ENCODE measurements around the gene ATL1.
A peak's percentile ranks its signal among the peaks of the same experiment; 100 is the strongest.
"Not testable (repeated sequence)": the region's sequence is repeated elsewhere in the genome, so short reads cannot be mapped to it uniquely, and the experiment has no call there.

The ATL1 gene

GRCh38 chr14:50531595-50532501 lies 28.1 kb upstream of the ATL1 start:
- Mint-ChIP-seq H3K27me3 (no peaks in the 10 kb centered on the region), H3K4me3 (peak overlapping the region; percentile 94 to 95), H3K4me1 (peaks cover 47% of the 10 kb centered on the region), H3K27ac (peak overlapping the region; percentile 89 to 93), H3K9me3 (peaks cover 0 to 12% of the 10 kb centered on the region in 2 donors)
- DNase-seq: peak in 1 of 2 donors; percentile 39
- peak; percentile 28 for ATAC-seq

- ATAC-seq (peak; percentile 97), DNase-seq (peak; percentile 92 to 93)
- H3K27me3 Mint-ChIP-seq: no peaks in the 10 kb centered on the region
- peak within 1 kb of the TSS; percentile 94 to 95 for H3K4me3 Mint-ChIP-seq
- peaks cover 47% of the 10 kb centered on the region for H3K4me1 Mint-ChIP-seq
- H3K27ac Mint-ChIP-seq: peak within 1 kb of the TSS; percentile 89 to 93
- peaks cover 0 to 21% of the 10 kb centered on the region in 2 donors for H3K9me3 Mint-ChIP-seq
Measured at GRCh38 chr14:50532502-50533240, 27.3 kb upstream of the ATL1 start, which contains the start of gene MAP4K5. MAP4K5 (minus strand) TSS chr14:50532569; CDS start chr14:50532049, 520 bp downstream.

GRCh38 chr14:50533241-50533705 lies 26.7 kb upstream of the ATL1 start:
- ATAC-seq: no peak
- Mint-ChIP-seq H3K4me1 (peaks cover 42% of the 10 kb centered on the region), H3K9me3 (peaks cover 4 to 22% of the 10 kb centered on the region in 2 donors), H3K4me3 (peak overlapping the region; percentile 94 to 95), H3K27ac (no peak overlapping the region), H3K27me3 (no peaks in the 10 kb centered on the region)
- no peak for DNase-seq

- DNase-seq: no peak
- no peak for ATAC-seq
- no peak overlapping the region for H3K4me3 Mint-ChIP-seq
- no peaks in the 10 kb centered on the region for H3K27me3 Mint-ChIP-seq
- H3K9me3 Mint-ChIP-seq: peaks cover 5 to 22% of the 10 kb centered on the region in 2 donors
- no peak overlapping the region for H3K27ac Mint-ChIP-seq
- peaks cover 42% of the 10 kb centered on the region for H3K4me1 Mint-ChIP-seq
Measured at GRCh38 chr14:50533806-50534205, 26.1 kb upstream of the ATL1 start.

- DNase-seq: no peak
- peaks cover 5 to 22% of the 10 kb centered on the region in 2 donors for H3K9me3 Mint-ChIP-seq
- no peak overlapping the region for H3K4me3 Mint-ChIP-seq
- H3K27ac Mint-ChIP-seq: no peak overlapping the region
- ATAC-seq: no peak
- H3K27me3 Mint-ChIP-seq: no peaks in the 10 kb centered on the region
- H3K4me1 Mint-ChIP-seq: peaks cover 37% of the 10 kb centered on the region
Measured at GRCh38 chr14:50534416-50534815, 25.5 kb upstream of the ATL1 start.

GRCh38 chr14:50534997-50535396 lies 24.9 kb upstream of the ATL1 start:
- no peak overlapping the region for H3K27ac Mint-ChIP-seq
- H3K9me3 Mint-ChIP-seq: peaks cover 5 to 22% of the 10 kb centered on the region in 2 donors
- peaks cover 31% of the 10 kb centered on the region for H3K4me1 Mint-ChIP-seq
- no peaks in the 10 kb centered on the region for H3K27me3 Mint-ChIP-seq
- DNase-seq (no peak), ATAC-seq (no peak)
- H3K4me3 Mint-ChIP-seq: no peak overlapping the region

- Mint-ChIP-seq H3K9me3 (peaks cover 5 to 22% of the 10 kb centered on the region in 2 donors), H3K4me1 (peaks cover 24% of the 10 kb centered on the region)
- not testable (repeated sequence) for H3K27ac Mint-ChIP-seq, H3K4me3 Mint-ChIP-seq, H3K27me3 Mint-ChIP-seq, DNase-seq, ATAC-seq
Measured at GRCh38 chr14:50538034-50538433, 21.9 kb upstream of the ATL1 start.

- Mint-ChIP-seq H3K4me1 (peaks cover 24% of the 10 kb centered on the region), H3K9me3 (peaks cover 5 to 22% of the 10 kb centered on the region in 2 donors), H3K27me3 (no peaks in the 10 kb centered on the region), H3K27ac (no peak overlapping the region), H3K4me3 (no peak overlapping the region)
- ATAC-seq (no peak), DNase-seq (no peak)
Measured at GRCh38 chr14:50539051-50539450, 20.9 kb upstream of the ATL1 start.

GRCh38 chr14:50541159-50541567 lies 18.8 kb upstream of the ATL1 start:
- Mint-ChIP-seq H3K4me1 (peaks cover 26% of the 10 kb centered on the region), H3K4me3 (no peak overlapping the region), H3K27ac (no peak overlapping the region), H3K27me3 (peaks cover 8% of the 10 kb centered on the region), H3K9me3 (peaks cover 5 to 15% of the 10 kb centered on the region in 2 donors)
- ATAC-seq (peak; percentile 20), DNase-seq (no peak)

- ATAC-seq (peak; percentile 76), DNase-seq (peak in 1 of 2 donors; percentile 20)
- peaks cover 0 to 4% of the 10 kb centered on the region in 2 donors for H3K9me3 Mint-ChIP-seq
- H3K4me1 Mint-ChIP-seq: peaks cover 26% of the 10 kb centered on the region
- H3K27me3 Mint-ChIP-seq: peaks cover 8% of the 10 kb centered on the region
- H3K27ac Mint-ChIP-seq: no peak overlapping the region
- H3K4me3 Mint-ChIP-seq: no peak overlapping the region
Measured at GRCh38 chr14:50542941-50543418, 17.0 kb upstream of the ATL1 start.

GRCh38 chr14:50544911-50545310 lies 15.0 kb upstream of the ATL1 start:
- DNase-seq: no peak
- no peak overlapping the region for H3K4me3 Mint-ChIP-seq
- peaks cover 8% of the 10 kb centered on the region for H3K27me3 Mint-ChIP-seq
- no peaks in the 10 kb centered on the region for H3K9me3 Mint-ChIP-seq
- peak overlapping the region in 1 of 2 donors; percentile 12 for H3K27ac Mint-ChIP-seq
- no peak for ATAC-seq
- peaks cover 26% of the 10 kb centered on the region for H3K4me1 Mint-ChIP-seq

GRCh38 chr14:50545618-50546017 lies 14.3 kb upstream of the ATL1 start:
- peaks cover 26% of the 10 kb centered on the region for H3K4me1 Mint-ChIP-seq
- peaks cover 9% of the 10 kb centered on the region for H3K27me3 Mint-ChIP-seq
- H3K27ac Mint-ChIP-seq: no peak overlapping the region
- H3K9me3 Mint-ChIP-seq: peaks cover under 1% of the 10 kb centered on the region in 2 donors
- H3K4me3 Mint-ChIP-seq: no peak overlapping the region
- ATAC-seq (no peak), DNase-seq (no peak)

GRCh38 chr14:50550294-50550693 lies 9.7 kb upstream of the ATL1 start:
- no peak for DNase-seq
- peaks cover 36% of the 10 kb centered on the region for H3K27me3 Mint-ChIP-seq
- no peak overlapping the region for H3K4me3 Mint-ChIP-seq
- no peak for ATAC-seq
- H3K4me1 Mint-ChIP-seq: peaks cover 4% of the 10 kb centered on the region
- peaks cover 7 to 20% of the 10 kb centered on the region in 2 donors for H3K9me3 Mint-ChIP-seq
- H3K27ac Mint-ChIP-seq: no peak overlapping the region

GRCh38 chr14:50551877-50552276 lies 8.1 kb upstream of the ATL1 start:
- DNase-seq (no peak), ATAC-seq (no peak)
- H3K4me3 Mint-ChIP-seq: no peak overlapping the region
- H3K27me3 Mint-ChIP-seq: peaks cover 42% of the 10 kb centered on the region
- no peak overlapping the region for H3K27ac Mint-ChIP-seq
- H3K4me1 Mint-ChIP-seq: no peaks in the 10 kb centered on the region
- H3K9me3 Mint-ChIP-seq: peaks cover 7 to 20% of the 10 kb centered on the region in 2 donors

- DNase-seq, H3K27ac Mint-ChIP-seq, H3K4me1 Mint-ChIP-seq, H3K4me3 Mint-ChIP-seq, ATAC-seq: not testable (repeated sequence)
- peaks cover 7 to 20% of the 10 kb centered on the region in 2 donors for H3K9me3 Mint-ChIP-seq
- H3K27me3 Mint-ChIP-seq: peaks cover 51% of the 10 kb centered on the region
Measured at GRCh38 chr14:50552796-50553195, 7.1 kb upstream of the ATL1 start.

All from stimulated activated naive CD8-positive, alpha-beta T cell treated with anti-CD3 and anti-CD28 coated beads, Interleukin-15, amount 100 ng/mL, for 72 hours (primary cell).